SH-SY5Y (cell line): Measurements from ENCODE around the gene DNAAF1.

ENCODE experiments used
- GATA2 ChIP-seq: IDR thresholded peaks from 2 replicates; pipeline ENCODE4 v1.6.1; 2011; ENCODE audit warnings: mild to moderate bottlenecking, low read depth, low read length
- GATA3 ChIP-seq: IDR thresholded peaks from 2 replicates; pipeline ENCODE4 v1.6.1; 2011; ENCODE audit warnings: low read depth, mild to moderate bottlenecking, low read length, moderate library complexity

DNA sequence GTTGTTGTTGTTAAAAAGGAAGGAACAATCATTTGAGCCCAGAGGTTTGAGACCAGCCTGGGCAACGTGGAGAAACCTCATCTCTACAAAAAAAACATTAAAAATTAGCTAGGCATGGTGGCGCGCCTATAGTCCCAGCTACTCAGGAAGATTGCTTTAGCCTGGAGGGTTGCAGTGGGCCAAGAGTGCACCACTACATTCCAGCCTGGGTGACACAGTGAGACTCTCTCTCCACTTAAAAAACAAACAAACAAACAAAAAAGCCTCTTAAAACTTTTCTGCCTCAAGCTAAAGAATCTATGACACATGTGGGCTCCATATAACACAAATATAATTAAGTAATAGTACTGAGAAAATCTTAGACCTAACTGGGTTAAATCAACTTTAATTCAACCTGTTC lies 40.9 kb upstream of the DNAAF1 start:
- no peak for TF ChIP-seq GATA2
- TF ChIP-seq GATA3 = no peak
